ENCODE data around the gene EXT2.

Gene EXT2

DNA sequence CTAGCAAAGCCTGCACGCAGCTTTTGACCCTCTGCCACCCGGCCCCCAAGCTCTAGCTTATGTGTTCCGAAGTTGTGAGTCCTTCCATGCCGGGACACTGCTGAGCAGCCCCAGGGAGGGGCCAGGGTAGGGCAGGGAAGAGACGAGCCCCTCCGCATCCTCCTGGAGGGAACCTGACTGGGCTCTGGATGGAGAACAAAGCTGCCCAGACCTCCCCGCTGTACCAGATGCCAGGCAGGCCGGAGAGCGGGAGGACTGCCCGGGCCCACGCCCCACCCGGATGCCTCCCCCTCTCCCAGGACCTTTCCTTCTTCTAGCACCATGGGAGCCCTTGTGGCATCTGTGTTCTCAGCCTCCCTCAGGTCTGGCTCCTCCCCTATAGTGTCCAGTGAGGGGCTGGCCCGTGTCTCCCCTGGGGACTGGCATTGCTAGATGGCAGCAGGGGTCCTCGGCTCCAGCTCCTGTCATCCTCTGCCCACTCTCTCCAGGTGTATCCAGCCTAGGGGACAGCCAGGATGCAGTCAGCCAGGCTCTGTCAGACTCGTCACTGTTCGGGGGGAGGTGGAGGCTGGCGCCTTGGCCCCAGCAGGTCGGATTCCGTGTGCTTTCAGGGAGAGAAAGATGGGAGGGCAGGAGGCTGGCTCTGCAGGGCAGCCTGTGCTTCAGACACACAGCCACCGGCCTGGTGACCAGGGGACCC is 168.4 kb downstream of the EXT2 start:
- no peak overlapping the region for H3K27ac ChIP-seq
- TF ChIP-seq, protein P1, sequence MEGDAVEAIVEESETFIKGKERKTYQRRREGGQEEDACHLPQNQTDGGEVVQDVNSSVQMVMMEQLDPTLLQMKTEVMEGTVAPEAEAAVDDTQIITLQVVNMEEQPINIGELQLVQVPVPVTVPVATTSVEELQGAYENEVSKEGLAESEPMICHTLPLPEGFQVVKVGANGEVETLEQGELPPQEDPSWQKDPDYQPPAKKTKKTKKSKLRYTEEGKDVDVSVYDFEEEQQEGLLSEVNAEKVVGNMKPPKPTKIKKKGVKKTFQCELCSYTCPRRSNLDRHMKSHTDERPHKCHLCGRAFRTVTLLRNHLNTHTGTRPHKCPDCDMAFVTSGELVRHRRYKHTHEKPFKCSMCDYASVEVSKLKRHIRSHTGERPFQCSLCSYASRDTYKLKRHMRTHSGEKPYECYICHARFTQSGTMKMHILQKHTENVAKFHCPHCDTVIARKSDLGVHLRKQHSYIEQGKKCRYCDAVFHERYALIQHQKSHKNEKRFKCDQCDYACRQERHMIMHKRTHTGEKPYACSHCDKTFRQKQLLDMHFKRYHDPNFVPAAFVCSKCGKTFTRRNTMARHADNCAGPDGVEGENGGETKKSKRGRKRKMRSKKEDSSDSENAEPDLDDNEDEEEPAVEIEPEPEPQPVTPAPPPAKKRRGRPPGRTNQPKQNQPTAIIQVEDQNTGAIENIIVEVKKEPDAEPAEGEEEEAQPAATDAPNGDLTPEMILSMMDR (IDR thresholded peaks at IDR 0.05) = no peak

DNA sequence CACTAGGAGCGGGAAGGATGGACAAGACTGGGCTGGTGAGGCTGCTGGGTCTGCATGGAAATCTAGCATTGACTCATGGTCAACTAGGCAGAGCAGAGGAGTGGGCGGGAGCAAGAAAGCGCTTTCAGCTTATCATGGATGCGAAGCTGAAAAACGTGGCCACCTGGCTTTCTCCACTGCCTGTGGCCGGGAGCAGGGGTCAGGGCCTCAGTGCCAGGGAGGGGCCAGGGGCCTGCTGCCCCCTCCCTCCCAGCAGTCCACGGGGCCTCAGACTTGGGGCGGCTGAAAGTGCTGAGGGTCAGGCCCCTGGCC is 168.9 kb downstream of the EXT2 start:
- Histone ChIP-seq H3K27ac (no peak overlapping the region), H3K4me3 (no peak overlapping the region)
- TF ChIP-seq, protein P1 (IDR thresholded peaks at IDR 0.05) = no peak
- no peak for DNase-seq (ENCODE audit: low spot score)

More for the DNA sequence above, 168.4 kb downstream of the EXT2 start:
- H3K4me3 ChIP-seq = no peak overlapping the region
- DNase-seq (ENCODE audit: low spot score) = no peak

DNA sequence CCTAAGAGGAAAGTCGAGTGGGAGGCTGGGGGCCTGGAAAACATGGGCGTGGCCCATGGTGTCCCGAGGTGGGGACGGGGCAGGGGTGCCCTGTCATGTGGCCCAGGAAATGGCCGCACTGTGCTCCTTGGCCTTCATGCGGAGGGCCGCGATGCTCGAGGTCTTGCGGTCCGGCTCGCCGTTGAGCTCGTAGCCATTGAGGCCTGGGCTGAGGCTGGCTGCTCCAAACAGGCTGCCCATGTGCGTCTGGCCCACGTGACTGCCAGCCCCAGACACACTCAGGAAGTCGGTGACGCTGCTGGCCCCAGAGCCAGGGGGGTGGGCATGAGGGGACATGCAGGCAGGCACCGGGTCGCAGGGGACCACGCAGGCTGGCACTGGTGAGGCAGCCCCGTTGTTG is 169.3 kb downstream of the EXT2 start:
- H3K27ac ChIP-seq = no peak overlapping the region
- TF ChIP-seq, protein P1 (IDR thresholded peaks at IDR 0.05) = no peak
- DNase-seq (ENCODE audit: low spot score) = no peak
- no peak overlapping the region for H3K4me3 ChIP-seq

DNA sequence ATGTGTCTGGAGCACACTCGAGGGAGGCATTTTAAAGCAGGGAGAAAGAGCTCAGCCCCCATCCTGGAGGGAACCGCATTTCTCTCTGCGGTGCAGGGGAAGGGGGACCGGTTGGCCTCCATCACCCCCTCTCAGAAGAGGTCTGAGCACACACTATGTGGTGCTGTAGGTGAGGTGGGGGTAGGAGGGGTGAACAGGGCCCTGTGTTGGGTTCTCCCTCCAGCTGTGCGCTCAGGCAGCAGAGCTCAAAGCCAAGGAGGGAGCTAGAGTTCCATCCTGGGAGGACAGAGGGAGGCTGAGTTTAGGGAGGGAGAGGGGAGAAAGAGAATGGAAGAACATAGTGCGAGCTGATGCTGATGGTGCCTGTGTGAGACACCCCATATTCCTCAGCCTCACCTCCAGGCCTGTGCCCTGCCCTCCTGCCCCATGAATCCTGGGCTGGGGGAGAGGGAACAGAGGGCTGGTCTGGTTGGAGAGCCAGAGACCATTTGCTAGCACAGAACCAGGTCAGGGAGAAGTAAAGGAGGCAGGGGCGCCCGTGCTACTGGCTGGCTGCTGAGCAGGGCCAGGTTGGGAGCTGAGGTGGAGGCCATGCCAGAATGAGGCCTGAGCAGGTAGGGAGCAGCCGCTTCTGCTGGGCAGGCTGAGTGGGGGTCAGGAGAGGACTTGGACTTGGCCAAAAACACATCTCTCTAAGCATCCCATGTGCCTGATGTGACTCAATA is 170.7 kb downstream of the EXT2 start:
- no peak overlapping the region for H3K4me3 ChIP-seq
- DNase-seq (ENCODE audit: low spot score) = peak; percentile 57
- no peak overlapping the region for H3K27ac ChIP-seq
- TF ChIP-seq, protein P1 (IDR thresholded peaks at IDR 0.05) = no peak

DNA sequence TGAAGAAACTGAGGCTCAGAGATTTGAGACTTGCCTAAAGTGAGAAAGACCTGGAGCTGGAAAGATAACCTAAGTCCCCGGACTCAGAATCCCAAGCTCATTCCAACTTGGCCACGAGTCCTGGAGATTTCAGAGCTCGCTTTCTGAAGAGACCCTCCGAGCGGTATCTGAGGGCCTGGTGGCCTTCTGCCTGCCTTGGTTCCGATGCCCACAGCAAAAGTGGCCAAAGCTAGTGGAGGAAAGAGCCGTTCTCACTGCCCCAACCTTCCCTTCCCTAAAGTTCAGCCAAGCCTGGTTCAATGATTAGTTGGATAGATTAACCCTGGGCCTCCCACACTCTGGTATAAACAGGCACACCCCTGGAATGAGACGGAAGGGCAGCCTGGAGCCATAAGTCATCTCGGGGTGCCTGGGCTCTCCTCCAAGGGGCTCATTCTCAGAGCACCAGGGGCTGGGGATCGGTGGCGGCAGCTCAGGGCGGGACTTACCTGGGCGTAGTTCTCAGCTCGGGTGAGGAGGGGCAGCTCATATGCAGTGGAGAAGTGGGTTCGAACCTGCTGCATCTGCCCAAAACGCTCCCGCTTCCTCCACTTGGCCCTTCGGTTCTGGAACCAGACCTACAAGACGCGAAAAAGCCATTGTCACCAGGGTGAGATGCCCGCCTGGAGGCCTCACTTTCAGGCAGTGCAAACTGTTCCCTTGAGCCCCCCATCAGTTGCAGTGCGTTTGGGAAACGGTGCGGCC is 171.7 kb downstream of the EXT2 start:
- TF ChIP-seq, protein P1 (IDR thresholded peaks at IDR 0.05) = no peak
- Histone ChIP-seq H3K4me3 (no peak overlapping the region), H3K27ac (no peak overlapping the region)
- DNase-seq (ENCODE audit: low spot score) = peak; percentile 56

DNA sequence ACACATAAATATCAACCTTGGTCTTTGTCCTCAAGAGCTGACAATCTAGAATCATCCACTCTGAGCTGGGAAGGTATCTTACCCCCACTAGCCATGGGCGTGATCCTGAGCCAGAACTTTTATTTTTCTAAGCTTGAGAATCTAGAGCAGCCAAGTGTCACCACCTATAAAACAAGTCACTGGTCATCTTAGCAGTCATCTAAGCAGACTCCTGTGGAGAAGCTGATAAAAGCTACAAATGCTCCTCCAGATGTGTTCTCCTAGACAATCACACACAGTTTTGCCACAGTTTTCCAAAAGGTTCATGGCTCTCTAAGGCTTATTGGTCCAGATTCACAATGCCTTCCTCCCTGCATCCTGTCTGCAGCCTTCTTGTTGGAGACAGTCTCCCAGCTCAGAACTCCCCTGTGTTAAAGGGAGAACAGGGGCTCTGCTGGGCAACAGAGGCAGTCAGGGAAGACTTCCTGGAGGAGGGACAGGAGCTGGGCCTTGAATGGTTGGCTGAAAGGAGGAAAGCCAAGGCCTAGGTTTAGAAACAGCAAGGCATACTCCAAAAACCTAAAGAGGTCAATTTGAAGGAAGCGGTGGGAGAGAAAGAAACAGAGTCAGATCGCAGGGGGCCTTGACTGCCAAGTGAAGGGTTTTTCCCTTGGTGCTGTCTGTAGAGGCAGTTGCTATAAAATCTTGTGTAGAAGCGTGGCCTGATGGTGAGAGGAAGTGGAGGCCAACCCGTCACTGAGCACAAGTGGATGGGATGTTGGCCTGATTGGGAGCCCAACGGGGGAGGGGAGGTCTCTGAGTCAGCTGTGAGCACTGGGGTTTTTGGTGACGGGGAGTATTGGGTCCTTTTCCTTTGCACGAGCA is 172.5 kb downstream of the EXT2 start:
- TF ChIP-seq, protein P1 (IDR thresholded peaks at IDR 0.05) = no peak
- Histone ChIP-seq H3K4me3 (no peak overlapping the region), H3K27ac (no peak overlapping the region)
- DNase-seq (ENCODE audit: low spot score) = peak; percentile 64

All from coronary artery (tissue), 2 donors.